Measurements from ENCODE around the gene SLC43A3. TPM values are rescaled to one million over a fixed set of nuclear protein-coding genes. Genes with fewer than 3 reads are reported as not detected.
A peak's percentile ranks its signal among the peaks of the same experiment; 100 is the strongest.

The SLC43A3 gene
- total and polyA plus RNA-seq, 9 of the 15 experiments (the other 6 are each of a cell fraction or from before 2014, with no cell fraction given): 63.7 to 281 (median 139) TPM

DNA sequence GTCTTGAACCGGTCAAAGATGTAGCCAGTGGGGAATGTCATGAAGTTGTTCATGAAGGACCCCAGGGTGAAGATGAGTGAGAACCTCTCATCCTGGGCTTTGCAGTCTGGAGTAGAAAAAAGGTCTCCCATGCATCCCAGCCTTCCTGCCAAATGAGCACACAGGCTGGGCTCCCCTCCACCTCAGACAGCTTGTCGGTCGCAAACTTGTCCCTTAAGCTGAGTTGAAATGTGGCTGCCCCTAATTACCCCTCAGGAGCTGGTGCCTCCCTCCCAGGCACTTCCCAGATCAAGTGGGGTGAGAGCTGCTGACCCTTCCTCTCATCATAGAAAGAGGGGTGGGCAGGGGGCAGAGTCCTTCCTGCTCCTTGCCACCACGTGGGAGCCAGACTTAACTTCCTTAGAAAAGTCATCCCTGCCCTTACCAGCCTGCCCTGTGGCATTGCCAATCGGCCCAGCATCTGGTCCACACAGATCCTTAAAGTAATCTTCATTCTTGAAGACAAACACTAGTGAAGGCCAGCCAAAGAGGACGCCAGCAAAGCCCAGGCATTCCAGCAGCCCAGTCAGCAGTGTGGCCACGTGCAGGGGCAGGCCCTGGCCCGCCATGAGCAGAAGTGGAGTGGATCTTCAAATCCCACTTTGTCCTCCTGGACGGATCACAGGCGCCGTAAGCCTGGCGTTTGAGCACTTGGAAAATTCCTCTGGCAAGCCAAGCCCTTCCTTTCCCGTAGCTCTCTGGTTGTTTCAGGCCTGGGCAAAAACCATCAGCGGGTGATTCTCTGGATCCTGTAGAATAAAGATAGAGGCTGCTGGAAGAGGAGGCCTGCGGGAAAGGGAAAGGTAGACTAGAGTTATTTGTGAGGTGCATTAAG lies 1.1 kb downstream of the SLC43A3 start (continued):
- TF ChIP-seq, protein P1, sequence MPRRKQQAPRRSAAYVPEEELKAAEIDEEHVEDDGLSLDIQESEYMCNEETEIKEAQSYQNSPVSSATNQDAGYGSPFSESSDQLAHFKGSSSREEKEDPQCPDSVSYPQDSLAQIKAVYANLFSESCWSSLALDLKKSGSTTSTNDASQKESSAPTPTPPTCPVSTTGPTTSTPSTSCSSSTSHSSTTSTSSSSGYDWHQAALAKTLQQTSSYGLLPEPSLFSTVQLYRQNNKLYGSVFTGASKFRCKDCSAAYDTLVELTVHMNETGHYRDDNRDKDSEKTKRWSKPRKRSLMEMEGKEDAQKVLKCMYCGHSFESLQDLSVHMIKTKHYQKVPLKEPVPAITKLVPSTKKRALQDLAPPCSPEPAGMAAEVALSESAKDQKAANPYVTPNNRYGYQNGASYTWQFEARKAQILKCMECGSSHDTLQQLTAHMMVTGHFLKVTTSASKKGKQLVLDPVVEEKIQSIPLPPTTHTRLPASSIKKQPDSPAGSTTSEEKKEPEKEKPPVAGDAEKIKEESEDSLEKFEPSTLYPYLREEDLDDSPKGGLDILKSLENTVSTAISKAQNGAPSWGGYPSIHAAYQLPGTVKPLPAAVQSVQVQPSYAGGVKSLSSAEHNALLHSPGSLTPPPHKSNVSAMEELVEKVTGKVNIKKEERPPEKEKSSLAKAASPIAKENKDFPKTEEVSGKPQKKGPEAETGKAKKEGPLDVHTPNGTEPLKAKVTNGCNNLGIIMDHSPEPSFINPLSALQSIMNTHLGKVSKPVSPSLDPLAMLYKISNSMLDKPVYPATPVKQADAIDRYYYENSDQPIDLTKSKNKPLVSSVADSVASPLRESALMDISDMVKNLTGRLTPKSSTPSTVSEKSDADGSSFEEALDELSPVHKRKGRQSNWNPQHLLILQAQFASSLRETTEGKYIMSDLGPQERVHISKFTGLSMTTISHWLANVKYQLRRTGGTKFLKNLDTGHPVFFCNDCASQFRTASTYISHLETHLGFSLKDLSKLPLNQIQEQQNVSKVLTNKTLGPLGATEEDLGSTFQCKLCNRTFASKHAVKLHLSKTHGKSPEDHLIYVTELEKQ (CRISPR knock-in tag; IDR thresholded peaks at IDR 0.05): 0 out of 2 replicates have a peak, but pooled peaks have one; percentile 6
- TF ChIP-seq SOX6 (IDR thresholded peaks at IDR 0.05): no peak
- TF ChIP-seq, protein P2, sequence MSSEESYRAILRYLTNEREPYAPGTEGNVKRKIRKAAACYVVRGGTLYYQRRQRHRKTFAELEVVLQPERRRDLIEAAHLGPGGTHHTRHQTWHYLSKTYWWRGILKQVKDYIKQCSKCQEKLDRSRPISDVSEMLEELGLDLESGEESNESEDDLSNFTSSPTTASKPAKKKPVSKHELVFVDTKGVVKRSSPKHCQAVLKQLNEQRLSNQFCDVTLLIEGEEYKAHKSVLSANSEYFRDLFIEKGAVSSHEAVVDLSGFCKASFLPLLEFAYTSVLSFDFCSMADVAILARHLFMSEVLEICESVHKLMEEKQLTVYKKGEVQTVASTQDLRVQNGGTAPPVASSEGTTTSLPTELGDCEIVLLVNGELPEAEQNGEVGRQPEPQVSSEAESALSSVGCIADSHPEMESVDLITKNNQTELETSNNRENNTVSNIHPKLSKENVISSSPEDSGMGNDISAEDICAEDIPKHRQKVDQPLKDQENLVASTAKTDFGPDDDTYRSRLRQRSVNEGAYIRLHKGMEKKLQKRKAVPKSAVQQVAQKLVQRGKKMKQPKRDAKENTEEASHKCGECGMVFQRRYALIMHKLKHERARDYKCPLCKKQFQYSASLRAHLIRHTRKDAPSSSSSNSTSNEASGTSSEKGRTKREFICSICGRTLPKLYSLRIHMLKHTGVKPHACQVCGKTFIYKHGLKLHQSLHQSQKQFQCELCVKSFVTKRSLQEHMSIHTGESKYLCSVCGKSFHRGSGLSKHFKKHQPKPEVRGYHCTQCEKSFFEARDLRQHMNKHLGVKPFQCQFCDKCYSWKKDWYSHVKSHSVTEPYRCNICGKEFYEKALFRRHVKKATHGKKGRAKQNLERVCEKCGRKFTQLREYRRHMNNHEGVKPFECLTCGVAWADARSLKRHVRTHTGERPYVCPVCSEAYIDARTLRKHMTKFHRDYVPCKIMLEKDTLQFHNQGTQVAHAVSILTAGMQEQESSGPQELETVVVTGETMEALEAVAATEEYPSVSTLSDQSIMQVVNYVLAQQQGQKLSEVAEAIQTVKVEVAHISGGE (CRISPR knock-in tag; IDR thresholded peaks at IDR 0.05): no peak
- peak; percentile 0 for TF ChIP-seq NEUROD1 (IDR thresholded peaks at IDR 0.05; ENCODE audit: borderline replicate concordance, low read depth, low read length, partially characterized antibody)
- TF ChIP-seq ELF4 (CRISPR knock-in tag; IDR thresholded peaks at IDR 0.05): no peak
- TF ChIP-seq CEBPB (tag; IDR thresholded peaks at IDR 0.05): no peak

All from K562 (cell line).